ENCODE measurements around the gene TFRC.

TFRC gene

DNA sequence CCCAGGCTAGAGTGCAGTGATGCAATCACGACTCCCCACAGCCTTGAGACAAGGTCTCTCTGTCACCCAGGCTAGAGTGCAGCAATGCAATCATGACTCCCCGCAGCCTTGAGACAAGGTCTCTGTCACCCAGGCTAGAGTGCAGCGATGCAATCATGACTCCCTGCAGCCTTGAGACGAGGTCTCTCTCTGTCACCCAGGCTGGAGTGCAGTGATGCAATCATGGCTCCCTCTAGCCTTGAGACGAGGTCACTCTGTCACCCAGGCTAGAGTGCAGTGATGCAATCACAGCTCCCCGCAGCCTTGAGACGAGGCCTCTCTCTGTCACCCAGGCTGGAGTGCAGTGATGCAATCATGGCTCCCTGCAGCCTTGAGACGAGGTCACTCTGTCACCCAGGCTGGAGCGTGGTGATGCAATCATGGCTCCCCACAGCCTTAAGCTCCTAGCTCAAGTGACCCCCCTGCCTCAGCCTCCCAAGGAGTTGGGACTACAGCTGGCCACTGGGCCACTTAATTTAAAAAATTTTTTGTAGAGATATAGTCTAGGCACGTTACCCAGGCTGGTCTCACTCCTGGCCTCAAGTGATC, 26.1 kb downstream of the TFRC start:
- Histone ChIP-seq H3K27me3 (ENCODE audit: insufficient read depth, low read length) (no peaks in the 10 kb centered on the region), H3K4me1 (ENCODE audit: insufficient read depth, low read length) (peaks cover 13% of the 10 kb centered on the region; the same call in 1 of the 2 replicates), H3K27ac (ENCODE audit: low read length) (no peak overlapping the region), H3K4me3 (ENCODE audit: low read length) (no peak overlapping the region), H3K9ac (ENCODE audit: low read depth, low read length) (no peak overlapping the region), H3K9me3 (ENCODE audit: insufficient read depth, low read depth, low read length) (no peaks in the 10 kb centered on the region), H3K36me3 (ENCODE audit: insufficient read depth, low read depth, low read length) (peaks cover 96% of the 10 kb centered on the region)

DNA sequence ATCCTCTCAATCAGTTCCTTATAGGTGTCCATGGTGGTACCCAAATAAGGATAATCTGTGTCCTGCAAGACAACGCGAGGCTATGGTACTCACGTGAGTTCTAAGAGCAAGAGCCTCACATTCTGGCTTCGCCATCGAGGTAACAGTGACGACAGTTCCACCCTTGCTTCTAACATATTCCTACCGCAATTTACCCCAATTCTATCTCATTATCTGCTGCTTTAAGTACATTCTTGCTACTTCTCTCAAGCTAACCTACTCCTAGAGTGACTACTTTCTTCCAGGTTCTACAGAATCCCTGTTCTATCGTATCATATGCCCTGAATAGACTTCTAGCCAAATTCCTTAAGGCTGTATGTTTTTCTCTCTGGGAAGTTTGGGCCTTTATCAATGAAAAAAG, 26.6 kb downstream of the TFRC start:
- no peak overlapping the region for H3K4me3 ChIP-seq (ENCODE audit: low read length)
- H3K27ac ChIP-seq (ENCODE audit: low read length): no peak overlapping the region
- H3K9me3 ChIP-seq (ENCODE audit: insufficient read depth, low read depth, low read length): no peaks in the 10 kb centered on the region
- H3K4me1 ChIP-seq (ENCODE audit: insufficient read depth, low read length): peaks cover 13% of the 10 kb centered on the region; the same call in 1 of the 2 replicates
- no peak overlapping the region for H3K9ac ChIP-seq (ENCODE audit: low read depth, low read length)
- H3K36me3 ChIP-seq (ENCODE audit: insufficient read depth, low read depth, low read length): peaks cover 97% of the 10 kb centered on the region
- H3K27me3 ChIP-seq (ENCODE audit: insufficient read depth, low read length): no peaks in the 10 kb centered on the region

DNA sequence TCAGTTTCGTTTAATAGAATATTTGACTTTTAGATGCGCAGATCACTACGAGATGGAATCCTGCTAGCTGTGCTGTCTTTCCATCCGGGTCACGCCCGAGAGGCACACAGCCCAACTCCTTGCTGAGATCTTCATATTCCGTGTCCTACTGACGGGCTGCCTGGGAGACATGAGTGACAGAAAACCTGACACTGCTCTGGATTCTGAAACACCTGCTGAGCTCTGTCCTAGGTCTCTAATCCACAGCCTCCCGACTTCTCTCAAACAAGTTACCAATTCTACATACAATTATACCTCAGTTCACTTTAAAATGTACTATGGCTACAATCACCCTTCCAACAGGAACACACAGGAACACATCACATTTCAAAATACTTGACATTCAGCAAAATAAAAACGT, 27.2 kb downstream of the TFRC start:
- H3K9ac ChIP-seq (ENCODE audit: low read depth, low read length): no peak overlapping the region
- no peaks in the 10 kb centered on the region for H3K27me3 ChIP-seq (ENCODE audit: insufficient read depth, low read length)
- peaks cover 97% of the 10 kb centered on the region for H3K36me3 ChIP-seq (ENCODE audit: insufficient read depth, low read depth, low read length)
- H3K9me3 ChIP-seq (ENCODE audit: insufficient read depth, low read depth, low read length): no peaks in the 10 kb centered on the region
- peaks cover 8% of the 10 kb centered on the region; the same call in 1 of the 2 replicates for H3K4me1 ChIP-seq (ENCODE audit: insufficient read depth, low read length)
- no peak overlapping the region for H3K27ac ChIP-seq (ENCODE audit: low read length)
- no peak overlapping the region for H3K4me3 ChIP-seq (ENCODE audit: low read length)

DNA sequence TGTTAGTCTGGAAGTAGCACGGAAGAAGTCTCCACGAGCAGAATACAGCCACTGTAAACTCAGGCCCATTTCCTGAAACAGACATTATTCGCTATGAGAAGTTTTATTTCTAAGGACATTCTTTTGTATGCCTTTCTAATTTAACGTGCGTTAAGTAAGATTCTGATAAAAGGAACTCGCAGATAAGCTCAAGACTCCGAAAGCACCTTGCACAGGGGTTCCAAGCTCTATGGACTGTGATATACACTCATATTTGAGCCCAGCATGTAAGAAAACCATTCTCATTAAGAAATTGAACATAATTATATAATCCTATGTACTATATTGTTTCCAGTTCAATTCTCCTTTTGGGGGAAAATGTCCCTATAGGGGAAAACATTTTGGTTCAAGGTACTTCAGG, 28.4 kb downstream of the TFRC start:
- H3K9ac ChIP-seq (ENCODE audit: low read depth, low read length): no peak overlapping the region
- H3K4me1 ChIP-seq (ENCODE audit: insufficient read depth, low read length): peaks cover 8% of the 10 kb centered on the region; the same call in 1 of the 2 replicates
- no peak overlapping the region for H3K4me3 ChIP-seq (ENCODE audit: low read length)
- no peak overlapping the region for H3K27ac ChIP-seq (ENCODE audit: low read length)
- H3K27me3 ChIP-seq (ENCODE audit: insufficient read depth, low read length): no peaks in the 10 kb centered on the region
- peaks cover 98% of the 10 kb centered on the region for H3K36me3 ChIP-seq (ENCODE audit: insufficient read depth, low read depth, low read length)
- H3K9me3 ChIP-seq (ENCODE audit: insufficient read depth, low read depth, low read length): no peaks in the 10 kb centered on the region

DNA sequence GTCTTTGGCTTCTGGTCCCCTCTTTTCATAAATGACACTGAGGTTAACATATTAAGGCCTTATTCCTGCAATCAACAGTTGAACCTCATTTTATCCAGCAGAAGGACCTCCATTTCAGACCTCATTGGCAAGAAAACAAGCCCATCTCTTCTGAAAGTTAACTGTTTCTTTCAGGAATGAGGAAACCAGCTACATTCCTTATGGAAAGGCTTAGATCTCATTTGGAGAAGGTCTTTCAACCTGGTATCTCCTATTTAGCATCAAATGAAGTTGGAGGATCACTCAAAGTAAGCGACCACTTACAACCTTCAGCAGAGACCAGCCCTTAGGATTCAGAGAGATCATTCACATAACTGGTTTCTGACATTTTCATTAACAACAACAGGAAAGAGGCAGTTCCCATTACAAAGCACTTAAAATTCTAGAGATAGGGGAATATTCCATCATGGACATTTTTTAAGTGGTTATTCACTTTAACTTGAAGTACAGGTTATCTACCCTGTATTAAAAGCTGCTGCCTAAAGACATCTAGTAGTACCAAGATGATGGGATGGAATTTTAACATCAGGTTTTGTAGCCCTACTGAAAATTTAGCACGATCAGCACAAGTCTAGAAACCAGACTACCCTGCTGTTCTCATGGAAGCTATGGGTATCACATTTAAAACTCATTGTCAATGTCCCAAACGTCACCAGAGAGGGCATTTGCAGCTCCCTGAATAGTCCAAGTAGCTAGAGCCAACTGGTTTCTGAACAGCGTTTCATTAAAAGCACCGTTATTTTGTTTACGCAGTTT, 30.4 kb downstream of the TFRC start:
- H3K4me3 ChIP-seq (ENCODE audit: low read length): no peak overlapping the region
- H3K9me3 ChIP-seq (ENCODE audit: insufficient read depth, low read depth, low read length): no peaks in the 10 kb centered on the region
- H3K9ac ChIP-seq (ENCODE audit: low read depth, low read length): no peak overlapping the region
- H3K4me1 ChIP-seq (ENCODE audit: insufficient read depth, low read length): no peaks in the 10 kb centered on the region
- peaks cover 81% of the 10 kb centered on the region for H3K36me3 ChIP-seq (ENCODE audit: insufficient read depth, low read depth, low read length)
- no peak overlapping the region for H3K27ac ChIP-seq (ENCODE audit: low read length)
- H3K27me3 ChIP-seq (ENCODE audit: insufficient read depth, low read length): no peaks in the 10 kb centered on the region

DNA sequence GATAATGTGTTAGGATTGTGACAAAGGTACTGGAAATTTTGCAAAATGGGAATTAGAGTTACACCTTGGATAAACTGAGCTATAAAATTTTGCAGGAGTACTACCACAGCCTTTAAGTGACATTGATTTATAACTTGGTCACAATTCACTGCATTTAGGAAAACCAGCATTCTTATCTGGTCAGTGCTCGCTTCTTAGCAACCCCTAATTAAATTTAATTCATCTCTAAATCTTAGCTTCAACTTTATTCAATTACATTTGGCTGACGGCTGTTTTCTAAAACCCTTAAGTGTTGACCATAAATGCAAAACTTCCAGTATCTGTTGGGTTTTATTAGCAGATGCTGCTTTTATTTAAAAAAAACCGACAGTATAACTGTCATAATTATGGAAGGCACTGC, 31.3 kb downstream of the TFRC start:
- H3K27me3 ChIP-seq (ENCODE audit: insufficient read depth, low read length): no peaks in the 10 kb centered on the region
- H3K27ac ChIP-seq (ENCODE audit: low read length): no peak overlapping the region
- H3K4me1 ChIP-seq (ENCODE audit: insufficient read depth, low read length): no peaks in the 10 kb centered on the region
- H3K9ac ChIP-seq (ENCODE audit: low read depth, low read length): no peak overlapping the region
- no peaks in the 10 kb centered on the region for H3K9me3 ChIP-seq (ENCODE audit: insufficient read depth, low read depth, low read length)
- no peak overlapping the region for H3K4me3 ChIP-seq (ENCODE audit: low read length)
- H3K36me3 ChIP-seq (ENCODE audit: insufficient read depth, low read depth, low read length): peaks cover 72% of the 10 kb centered on the region

DNA sequence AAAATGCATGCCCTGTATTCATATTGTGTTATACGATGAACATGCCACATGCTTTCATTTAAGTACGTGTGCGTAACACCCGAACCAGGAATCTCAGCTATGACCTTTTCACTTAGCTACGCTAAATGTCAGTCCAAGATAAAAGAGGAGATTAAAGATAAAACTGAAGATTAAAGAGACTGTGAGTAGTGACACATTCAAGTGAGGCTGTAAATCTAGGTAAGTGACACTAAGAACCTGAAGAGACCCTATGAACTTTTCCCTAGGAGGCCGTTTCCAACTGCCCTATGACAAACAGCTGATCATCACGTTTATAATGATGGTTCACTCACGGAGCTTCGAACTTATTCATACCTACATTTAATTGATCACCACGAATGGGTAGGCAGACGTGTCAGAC, 32.2 kb downstream of the TFRC start:
- Histone ChIP-seq H3K9me3 (ENCODE audit: insufficient read depth, low read depth, low read length) (no peaks in the 10 kb centered on the region), H3K36me3 (ENCODE audit: insufficient read depth, low read depth, low read length) (peaks cover 62% of the 10 kb centered on the region), H3K9ac (ENCODE audit: low read depth, low read length) (no peak overlapping the region), H3K27me3 (ENCODE audit: insufficient read depth, low read length) (no peaks in the 10 kb centered on the region), H3K4me3 (ENCODE audit: low read length) (no peak overlapping the region), H3K27ac (ENCODE audit: low read length) (no peak overlapping the region), H3K4me1 (ENCODE audit: insufficient read depth, low read length) (no peaks in the 10 kb centered on the region)

DNA sequence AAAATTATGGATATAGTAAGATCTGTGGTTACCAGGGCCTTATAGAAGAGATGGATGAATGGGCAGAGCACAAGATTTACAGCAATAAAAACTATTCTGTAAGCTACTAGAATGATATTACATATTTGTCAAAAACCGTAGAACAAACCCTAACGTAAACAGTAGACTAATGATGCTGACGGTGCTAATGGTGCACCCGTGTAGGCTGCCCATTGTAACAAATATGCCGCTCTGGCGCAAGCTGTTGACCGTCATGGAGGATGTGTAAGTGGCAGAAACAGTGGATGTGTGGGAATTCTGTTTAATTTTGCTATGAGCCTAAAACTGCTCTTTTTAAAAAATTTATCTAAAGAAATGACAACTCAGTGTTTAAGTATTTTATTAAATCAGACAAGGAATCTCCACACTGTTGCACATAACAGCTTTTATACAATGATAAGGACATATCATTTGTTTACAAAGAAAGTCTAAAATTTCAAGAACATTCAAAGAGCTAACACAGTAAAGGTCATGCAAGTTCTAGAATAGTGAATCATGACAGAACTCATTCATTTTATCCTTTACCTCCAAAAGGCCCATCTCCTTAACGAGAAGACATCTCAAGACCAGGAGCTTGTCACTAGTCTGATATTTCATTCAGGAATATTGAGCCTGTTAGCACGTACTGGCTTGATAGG, 32.8 kb downstream of the TFRC start:
- H3K36me3 ChIP-seq (ENCODE audit: insufficient read depth, low read depth, low read length): peaks cover 58% of the 10 kb centered on the region
- no peaks in the 10 kb centered on the region for H3K27me3 ChIP-seq (ENCODE audit: insufficient read depth, low read length)
- no peak overlapping the region for H3K27ac ChIP-seq (ENCODE audit: low read length)
- no peaks in the 10 kb centered on the region for H3K9me3 ChIP-seq (ENCODE audit: insufficient read depth, low read depth, low read length)
- no peaks in the 10 kb centered on the region for H3K4me1 ChIP-seq (ENCODE audit: insufficient read depth, low read length)
- no peak overlapping the region for H3K9ac ChIP-seq (ENCODE audit: low read depth, low read length)
- no peak overlapping the region for H3K4me3 ChIP-seq (ENCODE audit: low read length)

DNA sequence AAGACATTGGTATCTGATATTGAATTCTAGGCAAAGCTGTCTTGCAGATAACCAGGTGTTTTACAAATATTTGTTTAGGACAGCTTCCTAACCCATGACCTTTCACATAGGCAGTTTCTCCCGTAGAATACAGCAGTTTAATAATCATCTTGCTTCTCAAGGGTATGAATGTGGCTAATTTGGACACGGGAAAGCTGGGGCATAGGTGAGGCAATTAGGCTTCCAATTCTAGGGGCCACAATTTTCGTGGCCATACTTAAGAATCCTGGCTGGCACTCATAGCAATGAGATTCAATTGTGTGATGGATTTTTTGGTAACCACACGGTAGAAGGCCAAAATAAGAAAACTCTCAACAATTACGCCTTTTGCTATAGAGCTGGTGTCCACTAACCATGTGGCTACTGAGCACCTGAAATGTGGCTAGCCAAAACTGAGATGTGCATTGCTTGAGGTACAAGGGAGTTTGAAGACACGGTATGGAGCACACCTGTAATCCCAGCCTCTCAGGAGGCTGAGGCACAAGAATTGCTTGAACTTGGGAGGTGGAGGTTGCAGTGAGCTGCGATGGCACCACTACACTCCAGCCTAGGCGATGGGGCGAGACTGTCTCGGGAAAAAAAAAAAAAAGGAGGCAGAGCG, 34.4 kb downstream of the TFRC start:
- Histone ChIP-seq H3K36me3 (ENCODE audit: insufficient read depth, low read depth, low read length) (peaks cover 43% of the 10 kb centered on the region), H3K9ac (ENCODE audit: low read depth, low read length) (no peak overlapping the region), H3K9me3 (ENCODE audit: insufficient read depth, low read depth, low read length) (no peaks in the 10 kb centered on the region), H3K27me3 (ENCODE audit: insufficient read depth, low read length) (no peaks in the 10 kb centered on the region), H3K4me1 (ENCODE audit: insufficient read depth, low read length) (no peaks in the 10 kb centered on the region), H3K4me3 (ENCODE audit: low read length) (no peak overlapping the region), H3K27ac (ENCODE audit: low read length) (no peak overlapping the region)

DNA sequence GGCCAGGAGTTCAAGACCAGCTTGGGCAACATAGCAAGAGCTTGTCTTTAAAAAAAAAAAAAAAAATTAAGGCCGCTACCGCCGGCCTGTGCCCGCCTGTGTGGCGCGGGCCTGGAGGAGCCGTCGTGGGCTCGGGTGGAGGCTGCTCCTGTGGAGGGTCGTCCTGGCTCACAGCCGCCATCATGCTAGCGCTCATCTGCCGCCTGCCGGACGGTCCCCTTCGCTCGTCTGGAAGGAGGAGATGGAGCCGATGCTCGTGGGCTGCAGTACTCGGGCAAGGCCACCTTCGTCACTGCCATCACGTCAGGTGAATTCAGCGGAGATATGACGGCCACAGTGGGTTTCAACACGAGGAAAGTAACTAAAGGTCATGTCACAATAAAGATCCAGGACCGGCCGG, 37.4 kb downstream of the TFRC start:
- Histone ChIP-seq H3K36me3 (ENCODE audit: insufficient read depth, low read depth, low read length) (peaks cover 13% of the 10 kb centered on the region), H3K4me1 (ENCODE audit: insufficient read depth, low read length) (no peaks in the 10 kb centered on the region), H3K9ac (ENCODE audit: low read depth, low read length) (no peak overlapping the region), H3K9me3 (ENCODE audit: insufficient read depth, low read depth, low read length) (no peaks in the 10 kb centered on the region; the same call in 1 of the 2 replicates), H3K27me3 (ENCODE audit: insufficient read depth, low read length) (no peaks in the 10 kb centered on the region), H3K27ac (ENCODE audit: low read length) (no peak overlapping the region), H3K4me3 (ENCODE audit: low read length) (no peak overlapping the region)

DNA sequence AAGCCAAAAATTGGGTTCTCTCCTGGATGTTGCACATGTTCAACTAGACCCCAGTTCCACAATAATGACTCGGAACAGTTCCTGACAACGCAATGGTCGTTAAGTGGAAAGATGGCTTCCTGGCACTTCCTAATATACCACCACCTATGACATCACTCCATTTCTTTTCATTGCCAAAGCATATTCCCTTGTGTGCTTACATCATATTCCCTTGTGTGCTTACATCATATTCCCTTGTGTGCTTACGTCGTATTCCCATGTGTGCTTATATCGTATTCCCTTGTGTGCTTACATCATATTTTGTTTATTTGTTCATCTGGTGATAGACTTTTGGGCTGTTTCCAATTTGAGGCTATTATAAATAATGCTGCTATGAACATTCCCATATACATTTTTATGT, 39.2 kb downstream of the TFRC start:
- Histone ChIP-seq H3K9ac (ENCODE audit: low read depth, low read length) (no peak overlapping the region), H3K4me1 (ENCODE audit: insufficient read depth, low read length) (no peaks in the 10 kb centered on the region), H3K27ac (ENCODE audit: low read length) (no peak overlapping the region), H3K36me3 (ENCODE audit: insufficient read depth, low read depth, low read length) (no peaks in the 10 kb centered on the region), H3K9me3 (ENCODE audit: insufficient read depth, low read depth, low read length) (no peaks in the 10 kb centered on the region; the same call in 1 of the 2 replicates), H3K4me3 (ENCODE audit: low read length) (no peak overlapping the region), H3K27me3 (ENCODE audit: insufficient read depth, low read length) (no peaks in the 10 kb centered on the region)

Measured in iPS-20b (cell line).